Endothelial cell of umbilical vein (primary cell): ENCODE results near the gene PHKG1. TPM values are rescaled to one million over a fixed set of nuclear protein-coding genes. Genes with fewer than 3 reads are reported as not detected.
"Not testable (repeated sequence)": the region's sequence is repeated elsewhere in the genome, so short reads cannot be mapped to it uniquely, and the experiment has no call there.

ENCODE experiments used
- BruUV-seq: library from RNA; stranded (reverse); fragments of 400-500 nt; replicated peaks from 2 replicates; lab custom pipeline; 2021; lab: Mats Ljungman, UMichigan
- CTCF ChIA-PET: fragments of 300-600, 350-600 bp; sonication (Branson Sonifier 250); formaldehyde crosslinking; loops from one replicate; lab custom pipeline; 2021; ENCODE audit warnings: antibody characterized with exemption, inconsistent platforms; lab: Charles Lee
- POLR2A ChIA-PET: fragments of 300-600, 350-600 bp; sonication (Branson Sonifier 250); formaldehyde crosslinking; loops from one replicate; lab custom pipeline; 2021; ENCODE audit warnings: antibody characterized with exemption, inconsistent platforms; lab: Charles Lee
- DNase-seq: peaks from one replicate; pipeline ENCODE4 v3.0.0-alpha.2; 2011; ENCODE audit warnings: low read depth, low spot score
- FAIRE-seq: peaks from 2 replicates; lab custom pipeline; 2011; peaks lifted over from hg19 to GRCh38; lab: Jason Lieb, UNC
- H2AFZ ChIP-seq: 2 replicates; pipeline ENCODE4 v1.6.0; 2012; ENCODE audit warnings: low read depth, low read length, control low read depth, inconsistent platforms
- H3K27ac ChIP-seq: 2 replicates; pipeline ENCODE4 v1.5.1; 2011; ENCODE audit warnings: low read depth, mild to moderate bottlenecking, control low read depth, low read length, moderate library complexity; ENCODE audit not compliant: insufficient read depth
- H3K27me3 ChIP-seq, 2 experiments: 2 replicates each; pipeline versions ENCODE4 v1.6.0 to v1.6.1; 2011; ENCODE audit warnings: low read length in 2 of 2, mixed read lengths in 1 of 2; ENCODE audit not compliant: control insufficient read depth in 2 of 2, insufficient read depth in 2 of 2
- H3K36me3 ChIP-seq, 2 experiments: 2 replicates in 1 of 2; 3 replicates in 1 of 2; pipeline ENCODE4 v1.5.1; 2011; ENCODE audit warnings: low read length in 2 of 2, mild to moderate bottlenecking in 1 of 2, moderate library complexity in 1 of 2; ENCODE audit not compliant: control insufficient read depth in 2 of 2, insufficient read depth in 2 of 2; ENCODE audit errors: extremely low read depth in 1 of 2
- H3K4me1 ChIP-seq: 3 replicates; pipeline ENCODE4 v1.5.1; 2011; ENCODE audit warnings: mild to moderate bottlenecking, low read length; ENCODE audit not compliant: control insufficient read depth, insufficient read depth; ENCODE audit errors: extremely low read depth
- H3K4me2 ChIP-seq: 2 replicates; pipeline ENCODE4 v1.6.1; 2011; ENCODE audit warnings: low read length, control low read depth, mixed read lengths; ENCODE audit not compliant: insufficient read depth
- H3K4me3 ChIP-seq, 3 experiments: fragments of 200-600 bp in 1 of 3; sonication (generic), shearing (Covaris generic) in 1 of 3; replicated peaks in 1 of 3; 2 replicates each; pipeline ENCODE4 v1.5.1; 2011 to 2016; ENCODE audit warnings: control low read depth in 3 of 3, low read length in 3 of 3, mild to moderate bottlenecking in 2 of 3, inconsistent platforms in 1 of 3, low read depth in 1 of 3, moderate library complexity in 1 of 3; ENCODE audit not compliant: insufficient read depth in 1 of 3
- H3K79me2 ChIP-seq: 2 replicates; pipeline ENCODE4 v1.6.0; 2012; ENCODE audit warnings: low read length, inconsistent platforms; ENCODE audit not compliant: control insufficient read depth, insufficient read depth
- H3K9ac ChIP-seq: replicated peaks from 2 replicates; pipeline ENCODE3; 2011; ENCODE audit warnings: low read length, control low read depth; ENCODE audit not compliant: insufficient read depth; ENCODE audit errors: extremely low read depth
- H3K9me1 ChIP-seq: replicated peaks from 3 replicates; pipeline ENCODE4 v1.6.0; 2011; ENCODE audit warnings: mild to moderate bottlenecking, low read length; ENCODE audit not compliant: control insufficient read depth, insufficient read depth; ENCODE audit errors: extremely low read depth
- H3K9me3 ChIP-seq: replicated peaks from 2 replicates; pipeline ENCODE4 v1.5.1; 2012; ENCODE audit warnings: low read length, inconsistent platforms; ENCODE audit not compliant: control insufficient read depth, insufficient read depth
- H4K20me1 ChIP-seq: replicated peaks from 2 replicates; pipeline ENCODE3; 2011; ENCODE audit warnings: mild to moderate bottlenecking, low read length; ENCODE audit not compliant: control insufficient read depth, insufficient read depth; ENCODE audit errors: extremely low read depth
- EZH2 ChIP-seq: IDR thresholded peaks from 2 replicates; pipeline ENCODE4 v1.6.1; 2012; ENCODE audit warnings: borderline replicate concordance, low read depth, mild to moderate bottlenecking, moderate library complexity, low read length, inconsistent platforms; ENCODE audit not compliant: severe bottlenecking
- FOS ChIP-seq: IDR thresholded peaks from 2 replicates; pipeline ENCODE4 v1.6.1; 2011; ENCODE audit warnings: mild to moderate bottlenecking, low read length, moderate library complexity, borderline replicate concordance; ENCODE audit not compliant: insufficient read depth
- GATA2 ChIP-seq: IDR thresholded peaks from 2 replicates; pipeline ENCODE4 v1.7.0; 2011; ENCODE audit warnings: low read depth, mild to moderate bottlenecking, moderate library complexity, mixed read lengths, low read length; ENCODE audit not compliant: insufficient read length, insufficient read depth
- JUN ChIP-seq: IDR thresholded peaks from 2 replicates; pipeline ENCODE4 v1.6.1; 2011; ENCODE audit warnings: borderline replicate concordance, low read depth; ENCODE audit not compliant: insufficient read length, insufficient read depth
- MYC ChIP-seq: IDR thresholded peaks from one replicate; pipeline ENCODE4 v1.6.1; 2011; ENCODE audit warnings: mild to moderate bottlenecking, low read depth, low read length
- POLR2A ChIP-seq: IDR thresholded peaks from 2 replicates; pipeline ENCODE4 v1.6.1; 2012; ENCODE audit warnings: low read depth, mild to moderate bottlenecking, control low read depth, low read length
- POLR2AphosphoS5 ChIP-seq: IDR thresholded peaks from 2 replicates; pipeline ENCODE4 v1.6.1; 2012; ENCODE audit warnings: low read depth, mild to moderate bottlenecking, control low read depth, low read length, moderate library complexity; ENCODE audit not compliant: insufficient read depth
- dilution Hi-C: fragments of 300-500 bp; cut with MboI; formaldehyde crosslinking; loops from one replicate; pipeline ENCODE4 v1.15.0; 2019; ENCODE audit warnings: low sequenced_read_pairs; ENCODE audit not compliant: extremely low pct_ligation_motif_present
- intact Hi-C: fragments of 100-400 bp; cut with micrococcal nuclease; formaldehyde crosslinking; loops from one replicate; pipeline ENCODE4 v1.10.0; 2022
- polyA plus RNA-seq, 4 experiments: library from polyadenylated mRNA; depleted of rRNA in 3 of 4; stranded (reverse) in 3 of 4; unstranded in 1 of 4; fragments of >200 nt; gene quantifications; 2 replicates each; pipeline versions ENCODE4 v1.2.1 to v1.2.3, GENCODE V29; 2011 to 2012; ENCODE audit warnings: missing spikeins in 1 of 4
- total RNA-seq: library from RNA; stranded (reverse); gene quantifications from 2 replicates; pipeline ENCODE4 v1.2.3, GENCODE V29; 2021
- TF ChIP-seq, protein P1 (sequence below), 2 donors: IDR thresholded peaks; 1 replicate in 1 of 2; 2 replicates in 1 of 2; pipeline ENCODE4 v1.5.1; 2011; ENCODE audit warnings: low read length in 2 of 2, mild to moderate bottlenecking in 2 of 2, moderate library complexity in 2 of 2, control low read depth in 1 of 2, inconsistent platforms in 1 of 2, low read depth in 1 of 2; ENCODE audit not compliant: insufficient read depth in 1 of 2; ENCODE audit errors: extremely low read depth in 1 of 2
- TF ChIP-seq, protein P2 (sequence below): IDR thresholded peaks from 2 replicates; pipeline ENCODE4 v1.6.1; 2011; ENCODE audit not compliant: insufficient read depth, insufficient read length

Gene PHKG1
- total and polyA plus RNA-seq, 2 donors (not counting 3 experiments of a cell fraction or from before 2014, with no cell fraction given): 0.32 to 1.00 TPM

DNA sequence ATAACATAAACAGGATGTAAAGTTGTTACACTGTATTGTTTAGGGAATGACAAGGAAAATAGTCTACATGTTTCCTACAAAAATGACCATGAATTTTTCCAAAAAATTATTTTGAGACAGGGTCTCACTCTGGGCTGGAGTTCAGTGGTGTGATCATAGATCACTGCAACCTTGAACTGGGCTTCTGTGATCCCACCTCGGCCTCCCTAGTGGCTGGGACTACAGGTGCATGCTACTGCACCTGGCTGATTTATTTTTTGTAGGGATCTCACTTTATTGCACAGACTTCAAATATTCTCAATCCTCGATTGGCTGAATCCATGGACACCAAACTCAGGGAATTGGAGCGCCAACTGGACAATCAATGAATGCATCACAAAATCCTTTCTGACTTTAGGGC is 6.9 kb upstream of the PHKG1 start:
- no peak overlapping the region for H3K4me3 ChIP-seq
- no peaks in the 10 kb centered on the region for H3K9me3 ChIP-seq
- no peaks in the 10 kb centered on the region for H4K20me1 ChIP-seq
- FAIRE-seq (peak; percentile 15), DNase-seq (no peak)
- intact Hi-C loops (loop anchor here (10.0 kb wide), 2 partner anchors 525 to 735 kb away; partner anchors contain the start of genes LANCL2 and VOPP1), dilution Hi-C loops (no loop called here)
- no peak overlapping the region for H3K9ac ChIP-seq
- no TSS peak for BruUV-seq
- no peaks in the 10 kb centered on the region for H3K9me1 ChIP-seq
- no peaks in the 10 kb centered on the region for H3K4me1 ChIP-seq
- no peaks in the 10 kb centered on the region for H3K27me3 ChIP-seq
- H3K27ac ChIP-seq: no peak overlapping the region
- CTCF ChIA-PET: no interaction called here
- peaks cover 10% of the 10 kb centered on the region for H3K79me2 ChIP-seq
- H3K4me2 ChIP-seq: no peak overlapping the region
- no peak overlapping the region for H2AFZ ChIP-seq
- no peak for TF ChIP-seq FOS
- no peak for TF ChIP-seq POLR2AphosphoS5
- no peak for TF ChIP-seq JUN
- TF ChIP-seq MYC: no peak
- TF ChIP-seq, protein P1, sequence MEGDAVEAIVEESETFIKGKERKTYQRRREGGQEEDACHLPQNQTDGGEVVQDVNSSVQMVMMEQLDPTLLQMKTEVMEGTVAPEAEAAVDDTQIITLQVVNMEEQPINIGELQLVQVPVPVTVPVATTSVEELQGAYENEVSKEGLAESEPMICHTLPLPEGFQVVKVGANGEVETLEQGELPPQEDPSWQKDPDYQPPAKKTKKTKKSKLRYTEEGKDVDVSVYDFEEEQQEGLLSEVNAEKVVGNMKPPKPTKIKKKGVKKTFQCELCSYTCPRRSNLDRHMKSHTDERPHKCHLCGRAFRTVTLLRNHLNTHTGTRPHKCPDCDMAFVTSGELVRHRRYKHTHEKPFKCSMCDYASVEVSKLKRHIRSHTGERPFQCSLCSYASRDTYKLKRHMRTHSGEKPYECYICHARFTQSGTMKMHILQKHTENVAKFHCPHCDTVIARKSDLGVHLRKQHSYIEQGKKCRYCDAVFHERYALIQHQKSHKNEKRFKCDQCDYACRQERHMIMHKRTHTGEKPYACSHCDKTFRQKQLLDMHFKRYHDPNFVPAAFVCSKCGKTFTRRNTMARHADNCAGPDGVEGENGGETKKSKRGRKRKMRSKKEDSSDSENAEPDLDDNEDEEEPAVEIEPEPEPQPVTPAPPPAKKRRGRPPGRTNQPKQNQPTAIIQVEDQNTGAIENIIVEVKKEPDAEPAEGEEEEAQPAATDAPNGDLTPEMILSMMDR (IDR thresholded peaks at IDR 0.05; ENCODE audit: extremely low read depth in 1 of 2, insufficient read depth in 1 of 2, low read depth in 1 of 2, low read length in 2 of 2): no peak
- TF ChIP-seq GATA2: no peak
- TF ChIP-seq EZH2: no peak
- no peak for TF ChIP-seq POLR2A
- TF ChIP-seq, protein P2, sequence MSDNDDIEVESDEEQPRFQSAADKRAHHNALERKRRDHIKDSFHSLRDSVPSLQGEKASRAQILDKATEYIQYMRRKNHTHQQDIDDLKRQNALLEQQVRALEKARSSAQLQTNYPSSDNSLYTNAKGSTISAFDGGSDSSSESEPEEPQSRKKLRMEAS: no peak
- H3K36me3 ChIP-seq: peaks cover 13 to 19% of the 10 kb centered on the region in 2 experiments
- POLR2A ChIA-PET: no interaction called here

DNA sequence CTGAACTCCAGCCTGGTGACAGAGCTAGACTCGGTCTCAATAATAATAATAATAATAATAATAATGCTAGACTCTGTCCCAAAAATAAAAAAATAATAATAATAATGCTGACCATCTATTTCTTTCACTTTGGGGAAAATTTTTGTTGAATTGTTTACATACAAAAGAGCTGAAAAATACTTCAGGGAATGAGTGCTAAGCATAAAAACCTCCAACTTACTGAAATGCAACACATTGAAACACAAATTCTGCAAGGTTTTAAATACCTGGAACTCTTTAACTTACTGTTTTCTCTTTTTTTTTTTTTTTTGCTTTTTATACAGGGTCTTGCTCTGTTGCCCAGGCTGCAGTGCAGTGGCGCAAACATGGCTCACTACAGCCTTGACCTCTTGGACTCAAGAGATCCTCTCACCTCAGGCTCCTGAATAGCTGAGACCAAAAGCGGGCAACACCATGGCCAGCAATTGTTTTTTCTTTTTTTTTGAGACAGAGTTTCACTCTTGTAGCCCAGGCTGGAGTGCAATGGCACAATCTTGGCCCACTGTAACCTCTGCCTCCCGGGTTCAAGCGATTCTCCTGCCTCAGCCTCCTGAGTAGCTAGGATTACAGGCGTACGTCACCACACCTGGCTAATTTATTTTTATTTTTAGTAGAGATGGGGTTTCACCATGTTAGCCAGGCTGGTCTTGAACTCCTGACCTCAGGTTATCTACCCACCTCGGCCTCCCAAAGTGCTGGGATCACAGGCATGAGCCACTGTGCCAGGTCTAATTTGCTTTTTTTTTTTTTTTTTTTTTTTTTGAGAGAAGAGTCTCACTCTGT is 5.6 kb upstream of the PHKG1 start:
- H2AFZ ChIP-seq, H3K27ac ChIP-seq, intact Hi-C loops, H3K4me2 ChIP-seq, dilution Hi-C loops, BruUV-seq, DNase-seq, H3K27me3 ChIP-seq, H4K20me1 ChIP-seq, H3K9me3 ChIP-seq, H3K4me3 ChIP-seq, FAIRE-seq, H3K4me1 ChIP-seq, H3K9ac ChIP-seq, H3K79me2 ChIP-seq, H3K9me1 ChIP-seq: not testable (repeated sequence)
- H3K36me3 ChIP-seq: peaks cover 6 to 13% of the 10 kb centered on the region in 2 experiments
- POLR2A ChIA-PET: interaction anchor here (0.5 to 0.7 kb wide), 2 partner anchors 33 to 54 kb away, joined by 3 to 6 read pairs; no protein-coding TSS in a partner anchor
- CTCF ChIA-PET: interaction anchor here (0.8 to 1.1 kb wide), 2 partner anchors 8 to 29 kb away, joined by 3 read pairs; partner anchors contain the start of gene CHCHD2
